ENCODE results near the gene CHD5. TPM values are rescaled to one million over a fixed set of nuclear protein-coding genes. Genes with fewer than 3 reads are reported as not detected.

The CHD5 gene
- polyA plus RNA-seq, 1 experiment: 0.04 TPM

DNA sequence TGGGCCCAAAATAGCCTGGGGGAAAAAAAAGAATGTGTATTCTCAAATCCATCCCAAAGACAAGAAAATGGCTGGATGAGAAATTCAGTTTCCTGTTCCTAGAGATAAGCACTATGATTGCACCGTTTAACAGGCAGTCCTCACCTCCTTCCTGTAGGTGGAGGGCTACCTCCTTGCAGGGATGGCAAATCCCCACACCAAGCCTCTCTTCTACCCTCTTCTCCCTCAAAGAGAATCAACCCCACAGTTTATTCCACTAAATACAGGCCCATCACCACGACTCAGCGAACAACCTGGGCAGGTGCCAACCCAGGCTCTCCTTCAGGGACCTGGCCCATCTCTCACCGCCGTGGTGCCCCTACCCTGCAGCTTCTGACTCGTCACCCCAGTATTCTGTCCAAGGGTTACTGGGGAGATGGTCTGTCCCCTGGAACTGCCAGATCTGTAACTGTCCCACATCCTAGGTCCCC lies 3.4 kb upstream of the CHD5 start:
- Histone ChIP-seq H3K36me3 (ENCODE audit: control insufficient read depth, insufficient read depth, low read length) (no peaks in the 10 kb centered on the region; the same call in 1 of the 2 replicates), H3K4me3 (ENCODE audit: low read depth, low read length) (no peak overlapping the region), H3K27me3 (ENCODE audit: control insufficient read depth, insufficient read depth, low read length) (peaks cover 8% of the 10 kb centered on the region)
- POLR2A ChIA-PET: no interaction called here
- CTCF ChIA-PET: interaction anchor here (0.9 to 1.5 kb wide), 2 partner anchors 15 to 75 kb away, joined by 3 read pairs; no protein-coding TSS in a partner anchor
- no peak for DNase-seq (ENCODE audit: low read depth)
- no peak for TF ChIP-seq CTCF (IDR thresholded peaks at IDR 0.05; ENCODE audit: insufficient read depth, low read depth, low read length)

- 0 out of 2 replicates have a peak, but pooled peaks have one; percentile 16 for TF ChIP-seq CTCF (IDR thresholded peaks at IDR 0.05; ENCODE audit: insufficient read depth, low read depth, low read length)
- ChIA-PET CTCF (interaction anchor here (1.3 kb wide), 1 partner anchor 26 kb away, joined by 3 read pairs; no protein-coding TSS in a partner anchor), POLR2A (no interaction called here)
- Histone ChIP-seq H3K36me3 (ENCODE audit: control insufficient read depth, insufficient read depth, low read length) (no peaks in the 10 kb centered on the region; the same call in 1 of the 2 replicates), H3K27me3 (ENCODE audit: control insufficient read depth, insufficient read depth, low read length) (peaks cover 24% of the 10 kb centered on the region), H3K4me3 (ENCODE audit: low read depth, low read length) (no peak overlapping the region)
- DNase-seq (ENCODE audit: low read depth): no peak
Observed at GRCh38 chr1:6181347-6181770, 1.2 kb upstream of the CHD5 start.

GRCh38 chr1:6180707-6181311 lies 688 bp upstream of the CHD5 start:
- H3K4me3 ChIP-seq (ENCODE audit: low read depth, low read length): no peak overlapping the region
- no peaks in the 10 kb centered on the region; the same call in 1 of the 2 replicates for H3K36me3 ChIP-seq (ENCODE audit: control insufficient read depth, insufficient read depth, low read length)
- CTCF ChIA-PET: no interaction called here
- peaks cover 24% of the 10 kb centered on the region for H3K27me3 ChIP-seq (ENCODE audit: control insufficient read depth, insufficient read depth, low read length)
- no peak for DNase-seq (ENCODE audit: low read depth)
- TF ChIP-seq CTCF (IDR thresholded peaks at IDR 0.05; ENCODE audit: insufficient read depth, low read depth, low read length): no peak
- POLR2A ChIA-PET: no interaction called here

DNA sequence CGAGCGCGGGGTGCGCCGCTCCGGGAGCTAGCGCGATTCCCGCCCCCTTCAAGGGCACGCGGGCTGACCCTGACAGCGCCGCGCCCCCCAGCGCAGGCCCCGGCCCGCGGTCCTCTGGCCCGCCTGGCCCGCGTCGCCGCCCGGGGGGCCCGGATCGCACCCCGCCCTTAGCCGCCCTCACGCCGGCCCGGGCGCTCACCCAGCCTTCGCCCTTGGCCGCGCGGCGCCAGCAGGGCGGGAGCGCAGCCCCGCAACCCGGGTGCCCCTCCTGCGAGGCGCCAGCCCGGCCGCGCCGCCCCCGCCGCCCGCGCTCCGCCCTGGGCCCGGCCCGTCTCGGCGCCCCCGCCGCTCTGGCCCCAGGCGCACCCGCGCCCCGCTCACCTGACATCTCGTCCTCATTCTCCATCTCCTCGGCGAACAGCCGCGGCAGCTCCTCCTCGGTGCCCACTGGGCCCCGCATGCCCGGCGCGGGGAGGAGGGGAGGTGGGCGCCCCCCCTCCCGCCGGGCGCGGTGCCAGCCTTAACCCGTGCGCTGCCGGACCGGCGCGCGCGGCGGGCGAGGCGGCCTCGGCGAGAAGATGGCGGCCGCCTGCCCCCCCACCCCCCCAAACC lies 451 bp downstream of the CHD5 start:
- no peak overlapping the region for H3K4me3 ChIP-seq (ENCODE audit: low read depth, low read length)
- no peak for TF ChIP-seq CTCF (IDR thresholded peaks at IDR 0.05; ENCODE audit: insufficient read depth, low read depth, low read length)
- peaks cover 24% of the 10 kb centered on the region for H3K27me3 ChIP-seq (ENCODE audit: control insufficient read depth, insufficient read depth, low read length)
- no peaks in the 10 kb centered on the region; the same call in 1 of the 2 replicates for H3K36me3 ChIP-seq (ENCODE audit: control insufficient read depth, insufficient read depth, low read length)
- DNase-seq (ENCODE audit: low read depth): no peak
- CTCF ChIA-PET: no interaction called here
- POLR2A ChIA-PET: no interaction called here

- Histone ChIP-seq H3K4me3 (ENCODE audit: low read depth, low read length) (no peak overlapping the region), H3K36me3 (ENCODE audit: control insufficient read depth, insufficient read depth, low read length) (no peaks in the 10 kb centered on the region), H3K27me3 (ENCODE audit: control insufficient read depth, insufficient read depth, low read length) (peaks cover 24% of the 10 kb centered on the region)
- ChIA-PET CTCF (no interaction called here), POLR2A (interaction anchor here (0.6 kb wide), 1 partner anchor 26 kb away, joined by 3 read pairs; no protein-coding TSS in a partner anchor)
- TF ChIP-seq CTCF (IDR thresholded peaks at IDR 0.05; ENCODE audit: insufficient read depth, low read depth, low read length): no peak
- no peak for DNase-seq (ENCODE audit: low read depth)
Observed at GRCh38 chr1:6178751-6179563, 1.2 kb downstream of the CHD5 start.
